HS-27A (cell line): Measurements from ENCODE around the gene B4GALNT4.
"Not testable (repeated sequence)": the region's sequence is repeated elsewhere in the genome, so short reads cannot be mapped to it uniquely, and the experiment has no call there.

ENCODE experiments used
- DNase-seq: peaks from one replicate; pipeline ENCODE4 v3.0.0-alpha.2; 2012; ENCODE audit warnings: low read depth, missing footprints

Gene B4GALNT4

DNA sequence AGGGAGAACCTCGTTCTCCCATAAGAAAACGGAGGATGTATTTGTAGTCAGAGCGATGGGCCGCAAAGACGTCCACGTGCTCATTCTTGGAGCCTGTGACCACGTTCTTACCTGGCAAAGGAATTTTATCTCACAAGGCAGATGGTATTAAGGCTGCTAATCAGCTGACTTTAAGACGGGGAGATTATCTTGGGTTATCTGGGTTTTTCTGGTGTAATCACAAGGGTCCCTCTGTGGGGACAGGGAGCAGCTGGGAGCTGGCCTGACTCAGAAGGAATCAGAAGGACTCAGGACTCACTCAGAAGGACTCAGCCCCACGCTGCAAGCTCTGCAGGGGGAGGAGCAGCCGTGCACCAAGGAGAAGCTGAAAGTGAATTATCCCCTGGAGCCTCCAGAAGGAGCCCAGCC lies 53.0 kb downstream of the B4GALNT4 start:
- no peak for DNase-seq

DNA sequence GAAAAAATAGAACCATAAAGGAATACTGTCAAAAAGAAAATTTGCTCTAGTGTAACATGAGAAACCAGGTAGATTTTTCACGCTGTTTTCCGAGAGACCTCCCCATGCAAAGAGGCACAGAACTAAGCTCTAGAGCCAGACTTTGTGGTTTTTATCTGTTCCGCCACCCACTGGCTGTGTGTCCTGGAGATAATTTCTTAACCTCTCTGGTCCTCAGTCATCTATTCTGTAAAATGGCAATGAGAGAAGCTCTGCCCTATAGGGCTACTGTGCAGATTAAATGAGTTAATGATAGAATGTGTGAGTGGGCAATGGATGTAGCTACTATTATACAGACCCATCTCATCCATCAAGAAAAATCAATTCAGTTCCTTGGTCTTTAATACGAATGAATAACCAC lies 54.9 kb downstream of the B4GALNT4 start:
- no peak for DNase-seq

DNA sequence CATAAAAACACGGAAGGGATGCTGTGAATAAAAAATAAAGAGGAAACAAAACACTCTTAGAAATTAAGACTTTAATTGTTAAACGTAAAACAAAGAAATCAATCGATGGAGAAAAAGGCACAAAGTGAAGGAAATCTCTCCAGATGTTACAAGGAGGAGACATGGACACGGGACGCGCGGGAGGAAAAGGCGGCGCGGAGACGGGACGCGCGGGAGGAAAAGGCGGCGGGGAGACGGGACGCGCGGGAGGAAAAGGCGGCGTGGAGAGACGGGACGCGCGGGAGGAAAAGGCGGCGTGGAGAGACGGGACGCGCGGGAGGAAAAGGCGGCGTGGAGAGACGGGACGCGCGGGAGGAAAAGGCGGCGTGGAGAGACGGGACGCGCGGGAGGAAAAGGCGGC lies 55.5 kb downstream of the B4GALNT4 start:
- not testable (repeated sequence) for DNase-seq

DNA sequence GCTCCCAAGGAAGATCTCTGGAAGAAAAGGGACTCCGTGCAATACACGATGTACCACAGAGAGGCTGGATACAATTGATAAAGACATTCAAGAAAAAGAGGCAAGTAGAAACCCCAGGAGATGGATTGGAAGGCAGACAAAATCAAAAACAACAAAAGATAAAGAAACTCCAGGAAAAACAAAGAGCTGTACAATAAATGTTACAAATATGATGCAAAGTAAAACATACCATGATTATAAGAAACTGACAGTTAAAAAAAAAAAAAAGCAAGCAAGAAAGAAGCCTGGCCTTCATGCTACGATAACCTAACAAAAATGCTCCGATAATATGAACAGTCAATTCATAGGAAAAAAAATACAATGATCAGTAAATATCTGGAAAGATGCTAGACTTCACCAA lies 56.0 kb downstream of the B4GALNT4 start:
- no peak for DNase-seq

DNA sequence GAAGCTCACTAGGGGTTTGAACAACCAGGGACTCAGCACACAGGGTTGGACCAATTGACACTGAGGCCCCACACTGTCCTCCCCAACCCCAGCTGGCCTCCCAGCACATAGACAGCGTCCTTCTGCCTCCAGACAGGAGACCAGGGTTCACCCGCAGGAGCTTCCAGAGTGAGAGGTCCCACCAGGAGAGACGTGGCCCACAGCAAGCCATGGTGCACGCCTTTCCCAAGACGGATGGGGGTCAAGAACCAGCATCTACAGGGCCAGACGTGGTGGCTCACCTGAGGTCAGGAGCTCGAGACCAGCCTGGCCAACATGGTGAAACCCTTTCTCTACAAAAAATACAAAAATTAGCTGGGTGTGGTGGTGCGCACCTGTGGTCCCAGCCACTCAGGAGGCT lies 57.6 kb downstream of the B4GALNT4 start:
- DNase-seq: no peak

DNA sequence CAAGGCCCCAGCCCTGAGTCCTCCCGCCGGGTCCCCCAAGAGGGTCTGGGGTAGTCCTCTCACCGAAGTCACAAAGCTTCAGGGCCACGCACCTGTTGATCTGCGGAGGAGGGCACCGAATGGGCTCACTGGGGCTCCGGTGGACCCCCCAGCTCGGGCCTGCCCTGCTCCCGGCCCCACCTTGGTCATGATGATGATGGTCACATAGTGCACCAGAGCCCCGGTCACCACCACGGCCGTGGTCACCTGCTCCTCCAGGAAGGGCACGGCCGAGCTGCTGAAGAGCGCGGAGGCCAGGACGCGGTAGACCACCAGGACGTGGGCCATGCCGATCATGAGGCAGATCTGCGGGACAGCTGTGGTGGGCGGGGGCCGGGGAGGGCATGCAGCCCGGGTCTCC lies 59.0 kb downstream of the B4GALNT4 start:
- DNase-seq: no peak

DNA sequence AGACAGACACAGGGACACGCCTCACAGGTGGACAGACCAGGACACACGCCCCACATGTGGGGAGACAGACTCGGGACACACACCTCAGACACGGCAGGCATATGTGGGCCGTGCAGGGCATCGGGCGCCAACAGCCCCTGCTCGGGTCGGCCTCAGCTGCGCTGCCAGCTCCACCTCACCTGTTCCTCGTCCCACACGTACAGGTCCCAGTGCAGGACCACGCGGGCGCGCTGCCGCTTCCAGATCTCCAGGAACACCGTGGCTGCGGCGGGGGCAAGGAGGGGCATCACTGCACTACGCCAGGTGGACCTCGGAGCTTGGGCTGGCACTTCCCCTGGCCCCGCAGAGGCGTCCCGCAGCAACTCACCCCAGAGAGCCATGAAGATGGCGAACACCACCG lies 60.1 kb downstream of the B4GALNT4 start:
- DNase-seq: no peak

DNA sequence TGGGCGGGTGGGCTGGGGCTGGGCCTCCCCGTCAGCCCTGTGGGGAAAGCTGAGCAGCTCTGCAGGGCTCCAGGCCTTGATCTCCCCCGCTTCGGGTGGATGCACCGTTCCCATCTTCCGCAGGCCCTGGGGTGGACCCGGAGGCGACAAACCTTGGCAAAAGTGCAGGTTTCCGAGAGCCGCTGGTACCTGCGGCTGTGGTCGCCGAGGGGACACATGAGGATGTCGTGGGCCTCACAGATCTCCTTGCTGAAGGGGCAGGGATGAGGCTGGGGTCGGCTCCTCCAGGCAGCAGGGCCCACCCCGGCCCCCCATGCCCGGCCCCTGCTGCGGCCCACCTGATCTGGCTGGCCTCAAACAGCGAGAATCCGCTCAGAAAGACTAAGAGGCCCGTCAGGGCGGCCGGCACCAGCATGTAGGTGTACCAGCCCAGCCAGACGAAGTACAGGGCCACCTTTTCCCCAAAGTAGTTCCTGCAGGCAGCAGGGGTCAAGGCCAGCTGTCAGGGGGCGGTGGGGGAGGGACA lies 60.7 kb downstream of the B4GALNT4 start:
- DNase-seq: no peak
